NK-92 (cell line): ENCODE results near the gene SOX6.

Source experiments
- DNase-seq: peaks from one replicate; lab custom pipeline; 2025; ENCODE audit not compliant: unreplicated experiment; lab: John Stamatoyannopoulos, UW

Gene SOX6

DNA sequence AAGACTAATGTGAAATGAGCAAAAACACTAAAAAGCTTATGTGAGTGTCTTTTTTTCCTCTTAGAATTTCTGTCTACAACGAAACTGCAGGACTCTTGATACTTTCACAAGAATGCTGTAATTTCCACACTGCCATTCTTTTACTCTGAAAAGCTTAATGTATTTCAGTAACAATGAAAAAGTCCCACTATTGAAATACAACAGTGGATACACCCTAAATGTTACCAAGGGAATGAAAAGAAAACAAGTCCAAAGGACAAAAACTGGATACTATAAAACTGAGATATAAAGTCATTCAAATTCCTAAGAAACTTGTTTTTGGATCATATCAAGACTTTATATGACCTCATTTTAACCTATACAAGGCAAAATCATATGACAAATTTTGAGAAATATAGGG is 77.4 kb downstream of the SOX6 start:
- no peak for DNase-seq

DNA sequence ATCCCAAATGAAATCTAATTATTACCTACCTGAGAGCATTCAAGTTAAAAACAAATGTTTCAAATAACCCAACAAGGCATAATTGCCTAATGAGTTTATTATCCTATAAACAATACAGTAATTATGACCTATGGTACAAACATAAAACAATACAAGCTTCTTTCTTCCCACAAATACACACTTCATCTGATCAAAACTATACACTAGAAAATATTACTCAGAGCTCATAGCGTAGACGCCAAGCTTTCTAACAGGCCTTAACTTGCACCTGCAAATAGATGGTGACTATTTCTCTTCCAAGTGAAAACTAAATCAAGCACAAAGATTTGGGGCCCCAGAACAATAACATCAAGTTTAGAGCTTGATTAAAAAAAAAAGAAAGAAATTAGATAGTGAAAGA is 78.1 kb downstream of the SOX6 start:
- no peak for DNase-seq

DNA sequence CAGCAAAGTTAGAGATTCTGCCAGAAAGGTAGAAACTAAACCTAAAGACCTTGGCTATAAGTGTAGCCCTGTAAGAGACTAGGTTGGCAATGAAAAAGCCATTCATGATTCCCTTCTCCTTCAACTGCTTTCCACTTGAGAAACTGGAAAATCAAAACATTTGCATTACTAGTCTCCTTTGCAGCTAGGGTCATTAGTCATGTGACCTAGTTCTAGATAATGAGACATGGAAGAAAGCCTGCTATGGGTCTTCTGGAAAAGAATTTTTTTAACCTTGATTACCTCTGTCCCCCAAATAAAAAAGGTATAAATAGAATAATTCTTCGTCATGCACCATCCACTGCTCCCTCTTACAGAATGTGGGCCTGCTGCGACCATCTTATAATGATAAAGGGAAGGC is 80.1 kb downstream of the SOX6 start:
- no peak for DNase-seq

DNA sequence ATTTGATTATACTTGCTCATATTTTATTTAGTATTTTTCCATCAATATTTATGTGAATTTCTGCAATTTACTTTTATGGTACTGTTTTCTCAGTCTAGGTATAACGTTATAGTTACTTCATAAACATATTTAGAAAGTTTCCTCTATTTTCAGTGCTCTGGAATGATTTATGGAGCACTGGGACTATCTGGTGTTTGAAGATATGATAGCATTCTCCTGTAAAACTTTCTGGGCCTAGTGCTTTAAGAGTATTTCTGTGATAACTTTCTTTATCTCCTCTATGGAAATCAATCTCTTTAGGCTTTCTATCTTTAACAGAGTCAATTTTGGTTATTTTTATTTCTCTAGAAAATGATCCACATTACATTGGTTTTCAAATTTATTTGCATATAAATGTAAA is 85.1 kb downstream of the SOX6 start:
- no peak for DNase-seq

DNA sequence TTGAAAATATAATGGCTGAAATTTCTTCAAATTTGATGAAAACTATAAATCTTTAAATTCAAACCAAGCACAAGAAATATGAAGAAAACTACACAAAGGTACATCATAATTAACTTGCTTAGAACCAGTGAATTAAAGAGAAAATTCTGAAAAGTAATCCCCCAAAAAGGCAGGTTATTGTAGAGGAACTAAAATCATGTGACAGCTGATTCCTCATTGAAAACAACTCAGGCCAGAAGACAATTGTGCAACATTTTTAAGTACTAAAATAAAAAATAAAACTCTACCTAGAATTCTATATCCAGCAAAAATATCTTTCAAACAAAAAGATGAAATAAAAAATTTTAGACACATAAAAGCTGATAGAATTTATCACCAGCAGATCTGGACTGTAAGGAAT is 90.3 kb downstream of the SOX6 start:
- no peak for DNase-seq

DNA sequence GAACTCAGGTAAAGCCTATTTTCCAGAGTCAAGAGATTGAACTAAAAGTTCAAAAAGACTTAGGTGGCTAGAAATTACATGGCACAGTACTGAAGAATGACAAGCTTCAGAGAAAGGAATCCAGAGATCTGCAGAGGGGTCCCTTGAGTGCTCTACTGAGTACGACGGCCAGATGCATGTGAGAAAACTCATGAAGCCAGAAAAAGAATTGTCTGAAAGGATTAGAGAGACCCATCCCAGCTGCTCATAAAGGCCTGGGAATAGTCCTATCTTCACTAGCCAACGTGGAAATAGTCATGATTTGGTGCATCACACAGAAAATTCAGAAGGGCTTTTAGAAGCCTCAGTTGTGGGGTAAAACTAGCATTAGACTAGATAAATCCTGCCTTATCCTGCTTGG is 91.3 kb downstream of the SOX6 start:
- DNase-seq, result no peak

DNA sequence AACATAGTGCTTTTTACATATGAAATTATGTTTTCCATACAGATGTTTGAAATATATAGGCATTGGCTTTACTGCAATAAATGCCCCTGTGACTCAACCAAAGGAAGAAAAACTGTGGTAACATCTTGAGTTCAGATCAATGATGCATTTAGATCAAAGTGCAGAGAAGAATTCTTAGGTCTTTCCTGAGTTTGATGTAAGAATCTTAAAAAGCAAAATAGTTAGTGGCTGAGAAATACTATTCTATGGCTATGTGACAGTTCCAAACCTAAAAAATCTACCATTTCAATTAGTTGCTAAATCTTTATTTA is 93.7 kb downstream of the SOX6 start:
- no peak for DNase-seq

DNA sequence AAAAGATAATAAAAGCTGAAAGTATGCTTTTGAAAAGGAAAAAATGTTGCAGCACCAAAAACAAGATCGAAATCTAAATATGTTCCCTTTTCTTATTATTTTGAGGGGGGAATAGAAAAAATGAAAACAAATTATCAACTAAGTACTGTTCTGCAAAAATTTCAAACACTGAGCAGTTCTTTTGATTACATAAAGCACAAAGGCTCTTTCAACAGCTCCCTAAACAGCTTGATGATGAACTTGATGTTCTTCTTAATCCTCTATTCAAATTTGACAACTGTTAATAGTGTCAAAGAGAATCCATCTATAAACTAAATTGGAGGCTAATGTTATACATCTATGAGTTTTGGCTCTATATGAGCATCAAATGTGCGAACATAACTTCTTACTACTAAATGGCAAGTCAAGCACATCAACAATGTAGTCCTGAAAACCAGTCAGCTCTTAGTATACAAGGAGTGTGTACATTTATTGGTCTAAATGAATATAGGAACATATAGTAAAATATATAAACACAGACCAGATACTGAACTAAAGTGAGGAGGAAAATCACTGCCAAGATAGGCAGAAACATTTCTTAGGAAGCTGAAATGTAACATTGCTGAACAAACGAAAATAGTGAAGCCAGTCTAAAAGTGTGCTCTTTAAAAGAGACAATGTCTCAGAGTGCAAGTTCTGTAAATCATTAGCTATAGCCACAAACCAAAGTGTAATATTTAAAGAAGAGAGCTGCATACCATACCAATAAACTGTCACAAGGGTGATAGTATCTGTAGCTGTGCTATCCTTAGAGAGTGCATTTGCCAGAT is 94.3 kb downstream of the SOX6 start:
- no peak for DNase-seq

DNA sequence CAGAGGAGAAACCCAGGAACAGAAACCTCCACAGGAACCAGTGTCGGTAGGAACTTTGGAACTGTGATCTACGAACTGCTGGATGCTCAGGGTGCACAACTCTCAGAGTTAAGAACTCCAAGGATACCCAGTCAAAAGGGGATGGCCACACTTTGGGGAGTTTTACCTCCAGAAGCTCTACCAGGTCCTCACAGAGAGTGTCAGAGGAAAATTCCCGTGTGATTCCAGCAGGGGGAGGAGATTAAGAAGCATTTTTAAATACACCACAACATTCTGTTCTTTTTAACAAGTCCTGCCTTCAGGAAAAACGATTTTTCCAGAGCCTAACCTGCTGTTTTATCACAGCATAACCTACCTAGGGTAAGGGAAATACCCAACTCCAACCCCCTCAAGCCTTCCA is 104.0 kb downstream of the SOX6 start:
- DNase-seq, result no peak

DNA sequence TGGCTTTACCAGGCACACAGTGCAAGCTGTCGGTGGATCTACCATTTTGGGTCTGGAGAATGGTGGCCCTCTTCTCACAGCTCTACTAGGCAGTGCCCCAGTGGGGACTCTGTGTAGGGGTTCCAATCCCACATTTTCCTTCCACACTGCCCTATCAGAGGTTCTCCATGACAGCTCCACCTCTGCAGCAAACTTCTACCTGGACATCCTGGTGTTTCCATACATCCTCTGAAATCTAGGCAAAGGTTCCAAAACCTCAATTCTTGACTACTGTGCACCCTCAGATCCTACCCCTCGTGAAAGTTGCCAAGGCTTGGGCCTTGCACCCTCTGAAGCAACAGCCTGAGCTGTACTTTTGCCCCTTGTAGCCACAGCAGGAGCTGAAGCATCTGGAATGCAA is 108.1 kb downstream of the SOX6 start:
- no peak for DNase-seq

DNA sequence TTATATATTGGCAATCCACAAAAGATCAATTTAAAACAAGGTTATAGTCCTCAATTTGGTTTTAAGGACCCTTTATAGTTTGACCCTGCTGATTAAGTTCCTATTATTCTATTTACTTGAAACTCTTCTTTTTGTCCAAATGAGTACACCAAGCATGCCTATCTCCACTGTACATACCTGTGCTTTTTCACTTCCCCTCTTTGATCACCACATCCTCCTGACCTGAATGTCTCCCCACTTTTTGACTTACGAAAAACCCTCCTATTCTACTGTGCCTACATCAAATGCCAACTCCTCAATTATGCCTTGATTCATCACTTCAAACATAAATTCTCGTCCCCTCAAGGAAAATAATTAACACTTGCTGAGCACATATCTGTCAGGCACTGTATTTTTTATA is 113.5 kb downstream of the SOX6 start:
- DNase-seq, result no peak

DNA sequence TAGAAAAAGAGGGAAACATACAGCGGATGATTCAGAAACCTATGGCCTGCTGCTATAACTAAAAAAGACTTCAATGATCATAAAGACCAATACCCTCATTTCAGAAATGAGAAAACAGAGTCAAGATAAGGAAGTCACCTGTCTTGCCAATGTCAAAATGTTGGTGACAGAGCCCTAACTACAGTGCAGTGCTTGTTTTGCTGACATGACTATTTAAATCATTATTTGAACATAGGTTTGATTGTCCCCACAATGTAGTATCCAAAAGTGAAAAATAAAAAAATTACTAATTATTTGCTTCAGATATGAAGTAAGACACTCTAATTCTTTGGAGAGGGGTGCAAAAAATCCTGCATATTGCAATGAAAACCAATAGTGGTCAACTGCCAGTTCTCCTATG is 115.7 kb downstream of the SOX6 start:
- no peak for DNase-seq

DNA sequence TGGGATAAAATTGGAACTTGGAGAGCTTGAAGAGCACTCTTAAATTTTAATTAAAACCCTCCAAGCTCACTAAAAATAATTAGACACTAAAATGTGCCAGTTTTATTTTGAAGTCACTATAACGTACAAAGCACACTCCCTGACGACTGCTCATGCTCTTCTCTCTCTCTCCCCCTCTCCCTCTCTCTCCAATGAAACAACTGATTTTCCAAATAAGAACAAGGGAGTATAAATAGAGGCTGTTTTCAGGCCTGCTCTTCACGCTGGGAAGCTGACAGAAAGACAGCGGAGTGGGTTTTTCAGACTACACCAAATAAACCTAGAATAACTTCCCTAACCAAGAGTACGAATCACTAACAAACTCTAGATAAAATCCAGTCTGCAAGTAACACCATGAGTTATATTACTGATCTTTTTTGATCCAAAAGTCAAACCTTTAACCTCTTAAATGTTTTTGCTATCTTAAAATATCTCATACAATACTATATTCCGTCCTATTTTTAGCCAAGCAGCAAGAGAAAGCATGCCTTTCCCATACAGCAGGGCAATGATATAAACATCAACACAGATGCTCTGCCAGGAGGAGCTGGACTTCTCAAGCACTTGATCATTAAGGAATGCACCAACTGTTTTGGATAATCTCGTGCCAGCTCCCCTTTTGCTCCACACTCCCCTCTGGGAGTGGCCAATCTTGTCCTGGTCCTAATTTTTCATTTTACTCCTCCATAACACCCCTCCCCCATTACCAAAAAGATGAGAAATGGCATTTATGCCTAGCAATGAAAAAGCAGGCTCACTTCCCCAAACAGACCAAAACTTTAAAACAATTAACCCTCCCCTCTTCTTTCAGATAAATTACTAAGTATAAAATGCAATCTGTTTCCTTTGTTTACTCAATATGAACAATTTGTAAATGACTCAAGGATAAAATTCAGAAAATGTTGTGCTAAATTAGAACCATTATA is 116.9 kb downstream of the SOX6 start:
- no peak for DNase-seq

DNA sequence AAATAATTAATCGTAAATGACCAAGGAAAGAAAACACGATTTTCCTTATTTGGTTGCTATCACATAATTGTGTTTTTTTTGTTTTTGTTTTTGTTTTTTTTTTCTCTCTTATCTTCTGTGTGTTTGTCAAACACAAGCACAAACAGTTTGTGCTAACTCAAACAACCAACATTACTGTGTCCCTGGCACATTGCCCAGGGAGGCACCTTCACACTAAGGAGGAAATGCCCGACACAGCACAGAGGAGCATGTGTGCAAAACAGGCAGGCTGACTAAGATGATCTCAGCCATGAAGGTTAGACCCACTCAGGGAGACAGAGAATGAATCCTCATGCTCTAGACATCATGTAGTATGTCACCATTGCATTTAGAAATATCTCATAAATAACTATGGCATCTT is 130.1 kb downstream of the SOX6 start:
- DNase-seq, result no peak

DNA sequence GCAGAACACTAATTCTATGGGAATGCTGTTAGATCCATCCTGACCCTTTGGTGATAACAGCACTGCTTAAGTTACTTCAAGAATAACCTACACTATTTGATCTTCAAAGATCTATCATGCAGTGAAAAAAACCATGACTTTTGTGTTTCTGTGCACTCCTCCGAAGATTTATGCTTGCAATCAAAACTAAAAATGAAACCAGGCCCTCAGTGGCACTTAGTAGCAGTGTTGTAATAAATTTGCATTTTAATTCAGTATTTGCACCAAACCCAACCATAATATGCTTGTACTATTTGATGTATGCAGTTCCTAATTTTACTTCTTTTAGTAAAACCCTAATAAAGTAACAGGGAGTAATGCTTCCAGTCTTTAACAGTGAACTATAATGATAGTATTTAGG is 130.7 kb downstream of the SOX6 start:
- DNase-seq, result no peak

DNA sequence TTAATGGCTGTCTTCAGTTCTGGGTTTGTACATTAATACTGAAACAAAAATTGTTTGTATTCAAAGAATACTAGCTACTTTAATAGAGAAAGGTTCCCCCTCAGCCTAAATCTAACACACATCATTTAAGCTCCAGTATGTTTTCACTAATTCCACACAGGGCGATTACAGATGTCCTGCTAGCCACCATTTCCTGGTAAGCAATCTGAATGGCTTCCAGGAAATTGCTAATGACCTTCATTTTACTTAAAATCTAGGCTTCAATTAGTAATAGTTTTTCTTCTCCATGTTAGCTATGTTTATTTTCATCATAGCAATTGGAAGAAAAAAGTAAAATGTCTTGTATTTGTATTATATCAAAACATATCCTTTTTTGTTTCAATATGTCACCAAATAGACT is 132.8 kb downstream of the SOX6 start:
- no peak for DNase-seq

DNA sequence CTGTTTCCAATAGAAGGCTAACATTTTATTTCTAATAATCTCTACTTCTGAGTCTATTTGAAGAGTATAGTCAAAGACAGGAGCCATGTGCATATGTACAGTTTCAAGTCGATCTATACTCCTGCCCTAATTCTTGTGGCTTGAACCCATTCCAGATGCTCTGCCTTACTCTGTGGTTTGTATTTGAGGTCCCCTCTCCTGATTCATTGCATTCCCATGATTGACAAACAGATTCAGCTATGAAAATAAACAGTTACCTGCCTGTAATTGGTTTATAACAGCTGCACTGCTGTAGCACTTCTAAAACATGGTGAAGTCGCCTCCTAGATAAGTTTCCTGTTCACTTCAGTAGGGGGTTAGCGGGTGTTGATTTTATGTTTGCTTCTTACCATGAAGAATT is 138.7 kb downstream of the SOX6 start:
- DNase-seq, result no peak

DNA sequence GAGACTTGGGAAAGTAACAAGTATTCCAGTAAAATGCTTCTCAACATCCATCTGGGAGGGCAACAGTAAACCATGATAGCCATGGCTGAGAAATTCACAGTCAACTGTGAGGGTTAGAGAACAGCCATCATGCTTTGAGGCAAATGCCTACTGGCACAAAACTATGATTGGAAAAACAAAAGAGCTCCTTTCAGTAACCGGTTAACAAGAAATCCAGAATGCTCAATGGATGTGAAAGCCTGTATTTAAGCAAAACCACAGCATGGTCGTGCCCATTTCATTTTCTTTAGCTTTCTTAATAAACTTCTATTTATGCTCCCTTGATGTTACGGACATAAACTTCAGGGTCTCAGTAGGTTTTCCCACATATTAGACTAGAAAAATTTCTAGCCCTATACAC is 139.5 kb downstream of the SOX6 start:
- DNase-seq, result no peak

DNA sequence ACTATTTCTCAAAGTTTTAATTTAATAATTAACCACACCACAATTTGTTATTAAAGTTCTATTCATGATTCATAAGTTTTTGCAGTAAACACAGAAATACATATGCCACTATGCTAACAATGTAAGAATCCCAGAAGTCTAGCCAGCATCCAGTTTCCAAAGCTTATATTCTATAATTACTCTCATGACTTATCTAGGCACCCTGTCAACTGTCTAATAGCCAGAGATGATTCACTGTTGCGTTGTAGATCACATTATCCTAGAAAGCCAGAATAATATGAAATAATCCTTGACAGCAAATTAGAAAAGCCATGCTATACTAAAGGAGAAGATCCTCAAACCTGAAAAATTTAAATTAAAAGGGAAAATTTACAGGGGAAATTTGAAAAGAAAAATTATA is 141.0 kb downstream of the SOX6 start:
- DNase-seq, result no peak

DNA sequence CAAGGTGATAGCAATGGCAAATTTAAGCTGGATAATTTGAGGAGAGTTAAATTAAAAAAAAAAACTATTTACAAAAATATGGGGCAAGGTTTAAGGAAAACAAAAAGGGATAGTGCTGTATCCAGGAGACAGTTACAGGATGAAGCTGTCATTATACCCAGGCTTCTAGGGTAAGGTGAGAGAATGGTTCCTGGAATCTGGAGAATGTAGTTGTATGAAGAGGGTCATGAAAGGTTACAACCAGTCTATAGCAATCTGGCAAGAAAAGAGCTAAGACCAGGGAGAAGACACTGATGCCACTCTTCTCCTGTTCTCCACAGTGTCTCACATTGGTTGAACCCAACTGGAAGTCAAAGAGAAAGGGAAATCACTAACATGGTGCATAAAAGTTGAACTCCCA is 144.9 kb downstream of the SOX6 start:
- no peak for DNase-seq

DNA sequence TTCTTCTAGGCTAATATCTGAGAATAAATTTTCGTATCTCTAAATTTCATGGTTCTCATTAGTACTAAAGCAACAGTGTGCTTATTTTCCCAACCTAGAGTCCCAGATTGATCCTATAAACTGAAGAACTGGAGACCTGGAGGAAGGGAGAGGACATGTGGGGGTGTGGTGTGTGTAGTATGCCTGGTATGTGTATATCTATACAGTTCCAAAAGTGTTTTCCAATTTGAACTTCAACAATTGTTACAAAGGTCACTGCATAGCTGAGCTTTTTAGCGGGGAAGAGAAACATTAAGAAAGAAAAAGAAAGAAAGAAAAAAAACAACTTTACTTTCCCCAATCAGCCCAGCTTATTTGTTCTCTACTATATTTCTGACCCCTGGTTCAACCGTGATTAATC is 152.1 kb downstream of the SOX6 start:
- no peak for DNase-seq

DNA sequence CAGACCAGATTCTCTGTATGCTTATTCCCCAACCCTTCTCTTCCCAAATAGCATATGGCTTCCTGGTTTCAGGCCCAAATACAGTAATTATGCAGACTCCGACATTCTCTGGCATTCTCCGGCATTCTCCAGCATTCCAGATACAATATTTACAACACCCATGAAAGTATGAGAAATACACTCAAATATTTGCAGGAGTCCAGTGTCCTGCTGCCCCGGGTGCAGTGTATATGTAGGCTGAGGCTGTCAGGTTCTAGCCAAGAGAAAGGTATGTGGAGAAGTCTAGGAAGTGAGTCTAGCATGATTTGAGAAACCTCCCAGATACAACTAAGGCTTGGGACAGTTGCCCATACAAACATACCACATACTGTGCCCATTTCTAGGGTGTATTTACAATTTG is 160.7 kb downstream of the SOX6 start:
- DNase-seq, result no peak

DNA sequence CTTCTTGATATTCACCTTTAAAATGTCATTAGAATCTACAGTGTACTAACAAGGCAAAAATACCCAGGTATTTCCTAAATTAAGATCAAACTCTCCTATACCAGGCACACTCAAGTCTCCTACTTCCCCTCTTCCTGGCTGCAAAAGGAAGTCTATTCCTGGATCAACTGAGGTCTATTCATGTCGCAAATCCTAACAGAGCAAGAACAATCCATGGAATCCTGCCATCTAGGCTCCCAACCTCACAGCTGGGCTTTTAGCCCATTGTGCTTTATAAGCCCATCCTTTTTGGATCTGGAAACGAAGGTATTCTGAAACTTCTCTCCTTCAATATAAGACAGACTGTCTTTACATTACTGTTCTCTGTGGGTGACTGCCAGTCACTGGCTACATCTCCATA is 161.8 kb downstream of the SOX6 start:
- DNase-seq, result no peak
